K562 (cell line): ENCODE results near the gene P2RY14. TPM values are rescaled to one million over a fixed set of nuclear protein-coding genes. Genes with fewer than 3 reads are reported as not detected.

Experiments
- ATAC-seq: fragments of 200-7000 bp; cut with Tn5 transposase; 3 replicates; pipeline ENCODE4 v1.9.1; 2020; ENCODE audit warnings: moderate library complexity
- BruUV-seq: library from RNA; stranded (reverse); fragments of 400-500 nt; replicated peaks from 2 replicates; lab custom pipeline; 2021; lab: Mats Ljungman, UMichigan
- CTCF ChIA-PET: fragments of 300-600 bp; formaldehyde crosslinking; extraction: SDS; loops from one replicate; lab custom pipeline; 2021; ENCODE audit warnings: low intra/inter-chr PET ratio; lab: Yijun Ruan, JAX
- POLR2A ChIA-PET: fragments of 300-600, 350-650 bp; sonication (Branson Sonifier 250); formaldehyde crosslinking; extraction: SDS; loops from one replicate; lab custom pipeline; 2021; ENCODE audit warnings: antibody characterized with exemption, inconsistent platforms; lab: Yijun Ruan, JAX
- DNase-seq, 4 experiments: peaks; one replicate each; pipeline versions ENCODE4 v3.0.0 to v3.0.0-alpha.2; 2011 to 2018; ENCODE audit warnings: low spot score in 3 of 4, mixed read lengths in 3 of 4; ENCODE audit errors: extremely low read depth in 1 of 4
- FAIRE-seq: peaks from 2 replicates; lab custom pipeline; 2011; peaks lifted over from hg19 to GRCh38; lab: Jason Lieb, UNC
- H2AFZ ChIP-seq: 2 replicates; pipeline ENCODE4 v1.6.0; 2011; ENCODE audit warnings: low read depth, low read length, control low read depth, inconsistent platforms
- H3K27ac ChIP-seq: fragments of 200-600 bp; 3 replicates; pipeline ENCODE4 v1.8.0; 2011; ENCODE audit warnings: low read depth, mild to moderate bottlenecking, control low read depth, inconsistent platforms, low read length, moderate library complexity, mixed read lengths; ENCODE audit errors: extremely low read depth
- H3K27me3 ChIP-seq, 2 experiments: fragments of 300-600 bp in 1 of 2; 2 replicates in 1 of 2; 3 replicates in 1 of 2; pipeline versions ENCODE4 v1.6.0 to v1.8.0; 2011; ENCODE audit warnings: inconsistent platforms in 2 of 2, low read length in 2 of 2, mild to moderate bottlenecking in 1 of 2, mixed read lengths in 1 of 2, moderate library complexity in 1 of 2; ENCODE audit not compliant: control insufficient read depth in 2 of 2, insufficient read depth in 2 of 2
- H3K36me3 ChIP-seq: fragments of 300-600 bp; 3 replicates; pipeline ENCODE4 v1.8.0; 2011; ENCODE audit warnings: mild to moderate bottlenecking, low read length, inconsistent platforms; ENCODE audit not compliant: control insufficient read depth, insufficient read depth
- H3K4me1 ChIP-seq, 2 experiments: fragments of 200-600 bp in 1 of 2; replicated peaks in 1 of 2; 2 replicates in 1 of 2; 3 replicates in 1 of 2; pipeline versions ENCODE4 v1.5.1 to v1.8.0; 2011; ENCODE audit warnings: inconsistent platforms in 2 of 2, low read length in 2 of 2, mild to moderate bottlenecking in 1 of 2, mixed read lengths in 1 of 2, moderate library complexity in 1 of 2; ENCODE audit not compliant: control insufficient read depth in 2 of 2, insufficient read depth in 2 of 2
- H3K4me2 ChIP-seq: 2 replicates; pipeline ENCODE4 v1.6.1; 2011; ENCODE audit warnings: low read length, control low read depth, inconsistent platforms, mixed read lengths; ENCODE audit not compliant: insufficient read depth
- H3K4me3 ChIP-seq: fragments of 200-600 bp; sonication (generic), shearing (Covaris generic); 2 replicates; pipeline ENCODE4 v1.5.1; 2016; ENCODE audit warnings: control low read depth, inconsistent platforms
- H3K79me2 ChIP-seq: fragments of 200-600 bp; 3 replicates; pipeline ENCODE4 v1.8.0; 2011; ENCODE audit warnings: low read length, inconsistent platforms; ENCODE audit not compliant: control insufficient read depth, insufficient read depth
- H3K9ac ChIP-seq, 2 experiments: 2 replicates each; pipeline versions ENCODE4 v1.6.0 to v1.6.1; 2011; ENCODE audit warnings: low read depth in 2 of 2, low read length in 2 of 2, control low read depth in 1 of 2, inconsistent platforms in 1 of 2, mild to moderate bottlenecking in 1 of 2, mixed read lengths in 1 of 2; ENCODE audit not compliant: insufficient read depth in 1 of 2
- H3K9me1 ChIP-seq: one replicate; pipeline ENCODE4 v1.6.0; 2011; ENCODE audit warnings: inconsistent platforms, mild to moderate bottlenecking, low read length, moderate library complexity; ENCODE audit not compliant: control insufficient read depth, insufficient read depth
- H3K9me3 ChIP-seq: replicated peaks from 2 replicates; pipeline ENCODE4 v1.5.1; 2011; ENCODE audit warnings: low read depth, low read length, inconsistent platforms; ENCODE audit not compliant: control insufficient read depth, insufficient read depth
- H4K20me1 ChIP-seq: replicated peaks from 2 replicates; pipeline ENCODE4 v1.6.1; 2011; ENCODE audit warnings: low read length, inconsistent platforms, mixed read lengths; ENCODE audit not compliant: control insufficient read depth, insufficient read depth
- HNRNPUL1 ChIP-seq: fragments of 200-400 bp; formaldehyde crosslinking; IDR thresholded peaks from 2 replicates; pipeline ENCODE4 v1.6.1; 2017; ENCODE audit warnings: low read length
- KAT2B ChIP-seq: IDR thresholded peaks from one replicate; pipeline ENCODE4 v1.6.1; 2012; ENCODE audit warnings: low read depth, mild to moderate bottlenecking, control low read depth, inconsistent platforms, low read length, moderate library complexity
- NFYB ChIP-seq: IDR thresholded peaks from 2 replicates; pipeline ENCODE4 v1.6.1; 2011; ENCODE audit warnings: mild to moderate bottlenecking, moderate library complexity; ENCODE audit not compliant: insufficient read length; ENCODE audit errors: extremely low read depth
- NR2F6 ChIP-seq: fragments of 450-650 bp; formaldehyde crosslinking; IDR thresholded peaks from 2 replicates; pipeline ENCODE4 v1.4.0; 2020; ENCODE audit warnings: mild to moderate bottlenecking
- POLR3A ChIP-seq: IDR thresholded peaks from 2 replicates; pipeline ENCODE4 v1.6.1; 2011; ENCODE audit warnings: borderline replicate concordance, mild to moderate bottlenecking, moderate library complexity; ENCODE audit not compliant: insufficient read length, insufficient read depth; ENCODE audit errors: extremely low read depth
- SRSF3 ChIP-seq: fragments of 200-400 bp; formaldehyde crosslinking; IDR thresholded peaks from 2 replicates; pipeline ENCODE4 v1.6.1; 2016; ENCODE audit warnings: mild to moderate bottlenecking, low read length, moderate library complexity; ENCODE audit not compliant: insufficient read depth
- THAP7 ChIP-seq: fragments of 250-450 bp; sonication (Bioruptor Pico); IDR thresholded peaks from 2 replicates; pipeline ENCODE4 v1.5.0; 2021
- XRCC5 ChIP-seq: fragments of 200-400 bp; formaldehyde crosslinking; IDR thresholded peaks from 2 replicates; pipeline ENCODE4 v1.6.1; 2017; ENCODE audit warnings: low read depth, mild to moderate bottlenecking, low read length
- ZBTB12 ChIP-seq: fragments of 250-450 bp; sonication (Bioruptor Pico); IDR thresholded peaks from 2 replicates; pipeline ENCODE4 v1.4.0; 2020
- ZBTB9 ChIP-seq: fragments of 450-650 bp; formaldehyde crosslinking; IDR thresholded peaks from 2 replicates; pipeline ENCODE4 v1.4.0; 2020; ENCODE audit warnings: mild to moderate bottlenecking, moderate library complexity
- ZC3H11A ChIP-seq: IDR thresholded peaks from 2 replicates; pipeline ENCODE4 v1.6.1; 2012; ENCODE audit warnings: low read depth, low read length, improper control_type of control experiment
- WGBS: fragments of 100-300 bp; shearing (Covaris generic); methylation state at CpG from one replicate; pipeline ENCODE4 v1.1.6; 2016; ENCODE audit warnings: low coverage, mixed read lengths; ENCODE audit not compliant: insufficient coverage; ENCODE audit errors: missing lambda C conversion rate; 5-methylcytosine and 5-hydroxymethylcytosine counted together
- in situ Hi-C: fragments of 300-500 bp; cut with MboI; formaldehyde crosslinking; loops from 4 replicates; pipeline ENCODE4 v1.15.0; 2018; ENCODE audit warnings: inconsistent platforms, mixed read lengths
- intact Hi-C: fragments of 100-400 bp; cut with micrococcal nuclease; formaldehyde crosslinking; loops from 2 replicates; pipeline ENCODE4 v1.14.2; 2022
- polyA plus RNA-seq, 8 experiments: library from polyadenylated mRNA; depleted of rRNA in 4 of 8; stranded (reverse) in 5 of 8; unstranded in 3 of 8; fragments of >200 nt; fragmentation: Nextera tagmentation in 2 of 8; fragmentation: Illumina TruSeq in 1 of 8; extraction: Ambion mirVana in 2 of 8; extraction: Trizol in 1 of 8; gene quantifications; 2 replicates each; pipeline versions ENCODE4 v1.2.1 to v1.2.3, GENCODE V29; 2011 to 2014; ENCODE audit warnings: inconsistent platforms in 1 of 8, missing spikeins in 1 of 8
- total RNA-seq, 7 experiments: library from RNA; depleted of rRNA in 6 of 7; stranded (reverse); fragments of >200 nt in 6 of 7; fragmentation: Illumina TruSeq in 2 of 7; extraction: Trizol in 2 of 7; gene quantifications; 2 replicates each; pipeline versions ENCODE4 v1.2.1 to v1.2.3, GENCODE V29; 2011 to 2021; ENCODE audit warnings: low replicate concordance in 1 of 7

P2RY14 gene
- total and polyA plus RNA-seq, 9 of the 15 experiments (the other 6 are each of a cell fraction or from before 2014, with no cell fraction given): not detected

GRCh38 chr3:151309566-151309965 is 31.2 kb upstream of the P2RY14 start:
- H3K4me1 ChIP-seq: no peaks in the 10 kb centered on the region
- H3K9me1 ChIP-seq: peaks cover 3% of the 10 kb centered on the region
- no peak overlapping the region for H3K27ac ChIP-seq
- TF ChIP-seq ZBTB12 (CRISPR knock-in tag) (no peak), THAP7 (no peak), NR2F6 (CRISPR knock-in tag) (no peak), ZC3H11A (no peak), KAT2B (no peak), HNRNPUL1 (no peak), XRCC5 (no peak), POLR3A (no peak), NFYB (no peak), SRSF3 (no peak), ZBTB9 (CRISPR knock-in tag) (no peak)
- no peak overlapping the region for H2AFZ ChIP-seq
- BruUV-seq: no TSS peak
- H4K20me1 ChIP-seq: no peaks in the 10 kb centered on the region
- no peak overlapping the region for H3K4me2 ChIP-seq
- FAIRE-seq (no peak), ATAC-seq (no peak), DNase-seq (no peak)
- 0% methylated on average over 2 of the region's 2 CpGs for WGBS
- no peaks in the 10 kb centered on the region for H3K79me2 ChIP-seq
- peaks cover 4 to 13% of the 10 kb centered on the region in 2 experiments; a peak in 3 of 5 replicates for H3K27me3 ChIP-seq
- H3K9me3 ChIP-seq: no peaks in the 10 kb centered on the region
- intact Hi-C loops (no loop called here), in situ Hi-C loops (no loop called here)
- ChIA-PET CTCF (no interaction called here), POLR2A (interaction anchor here (0.8 kb wide), 1 partner anchor 9 kb away, joined by 3 read pairs; no protein-coding TSS in a partner anchor)
- H3K4me3 ChIP-seq: no peak overlapping the region
- no peak overlapping the region for H3K9ac ChIP-seq
- H3K36me3 ChIP-seq: no peaks in the 10 kb centered on the region
